ENCODE measurements around the gene ITPRIPL2.

- no peak for TF ChIP-seq POLR2A (IDR thresholded peaks at IDR 0.05)
- no peak for TF ChIP-seq CTCF (IDR thresholded peaks at IDR 0.05 in 4 of 5, conservative IDR thresholded peaks at IDR 0.05 in 1 of 5)
Measured at GRCh38 chr16:19088341-19088916, 25.3 kb upstream of the ITPRIPL2 start.
